Erythroblast (primary cell): ENCODE measurements around the gene CHRNA3.

Experiments used
- GATA1 ChIP-seq: IDR thresholded peaks from 2 replicates; pipeline ENCODE4 v1.6.1; 2011; ENCODE audit warnings: low read depth, mild to moderate bottlenecking, control low read depth, low read length, moderate library complexity
- POLR2A ChIP-seq: IDR thresholded peaks from 2 replicates; pipeline ENCODE4 v1.6.1; 2011; ENCODE audit warnings: mild to moderate bottlenecking, low read length

- TF ChIP-seq POLR2A (no peak), GATA1 (no peak)
Observed at GRCh38 chr15:78551902-78552301, 68.9 kb downstream of the CHRNA3 start.
